ENCODE results near the gene FKBP15.
"Not testable (repeated sequence)": the region's sequence is repeated elsewhere in the genome, so short reads cannot be mapped to it uniquely, and the experiment has no call there.

Gene FKBP15

GRCh38 chr9:113235701-113236255, 14.7 kb upstream of the FKBP15 start:
- DNase-seq, result not testable (repeated sequence)

GRCh38 chr9:113231701-113232100, 10.6 kb upstream of the FKBP15 start:
- no peak for DNase-seq

- DNase-seq, result no peak
Observed at GRCh38 chr9:113228130-113228665, 7.1 kb upstream of the FKBP15 start.

- no peak for DNase-seq
Observed at GRCh38 chr9:113227436-113227835, 6.4 kb upstream of the FKBP15 start.

- no peak for DNase-seq
Observed at GRCh38 chr9:113223963-113224362, 2.9 kb upstream of the FKBP15 start.

GRCh38 chr9:113222482-113222841, 1.4 kb upstream of the FKBP15 start:
- DNase-seq, result no peak

- no peak for DNase-seq
Observed at GRCh38 chr9:113221800-113222481, 864 bp upstream of the FKBP15 start.

GRCh38 chr9:113220467-113221002, 542 bp downstream of the FKBP15 start:
- no peak for DNase-seq

GRCh38 chr9:113219969-113220368, 1.1 kb downstream of the FKBP15 start:
- no peak for DNase-seq

GRCh38 chr9:113219186-113219936, 1.7 kb downstream of the FKBP15 start:
- peak in 1 of 2 donors; percentile 50 for DNase-seq

GRCh38 chr9:113216406-113216805, 4.7 kb downstream of the FKBP15 start:
- DNase-seq, result no peak

GRCh38 chr9:113215132-113215531, 5.9 kb downstream of the FKBP15 start:
- no peak for DNase-seq

GRCh38 chr9:113210815-113211214, 10.3 kb downstream of the FKBP15 start:
- no peak for DNase-seq

GRCh38 chr9:113205861-113206260, 15.2 kb downstream of the FKBP15 start:
- no peak for DNase-seq

GRCh38 chr9:113205432-113205831, 15.6 kb downstream of the FKBP15 start:
- DNase-seq, result no peak

- DNase-seq, result no peak
Observed at GRCh38 chr9:113199683-113200329, 21.3 kb downstream of the FKBP15 start.

GRCh38 chr9:113192455-113192854, 28.6 kb downstream of the FKBP15 start:
- DNase-seq, result no peak

GRCh38 chr9:113187929-113188595, 33.0 kb downstream of the FKBP15 start:
- peak; percentile 38 to 48 for DNase-seq

GRCh38 chr9:113186137-113186755, 34.8 kb downstream of the FKBP15 start:
- no peak for DNase-seq

- no peak for DNase-seq
Observed at GRCh38 chr9:113185271-113185670, 35.8 kb downstream of the FKBP15 start.

GRCh38 chr9:113184539-113184938, 36.5 kb downstream of the FKBP15 start:
- no peak for DNase-seq

- no peak for DNase-seq
Observed at GRCh38 chr9:113183956-113184488, 37.1 kb downstream of the FKBP15 start.

Data from bone marrow (tissue), 2 donors.